BLaER1 treated with 17β-estradiol and CSF1 and Interleukin-3, amounts not matched to agents 10 nM and 100 nM (cell line): ENCODE results near the gene KMT5B.

ENCODE experiments used
- H3K27ac ChIP-seq, 11 experiments: shearing (Covaris generic); formaldehyde crosslinking; 2 replicates each; pipeline ENCODE4 v1.8.1; 2022
- H3K27me3 ChIP-seq, 11 experiments: shearing (Covaris generic); formaldehyde crosslinking; 2 replicates each; pipeline ENCODE4 v1.8.1; 2022
- H3K36me3 ChIP-seq, 11 experiments: shearing (Covaris generic); formaldehyde crosslinking; 2 replicates each; pipeline ENCODE4 v1.8.1; 2022
- H3K4me1 ChIP-seq, 10 experiments: shearing (Covaris generic); formaldehyde crosslinking; 2 replicates each; pipeline ENCODE4 v1.8.1; 2022
- H3K4me2 ChIP-seq, 11 experiments: shearing (Covaris generic); formaldehyde crosslinking; 2 replicates each; pipeline ENCODE4 v1.8.1; 2022
- H3K4me3 ChIP-seq, 10 experiments: shearing (Covaris generic); formaldehyde crosslinking; 2 replicates each; pipeline ENCODE4 v1.8.1; 2022
- H3K9ac ChIP-seq, 11 experiments: shearing (Covaris generic); formaldehyde crosslinking; 2 replicates each; pipeline ENCODE4 v1.8.1; 2022
- H3K9me3 ChIP-seq, 11 experiments: shearing (Covaris generic); formaldehyde crosslinking; replicated peaks in 1 of 11; 2 replicates each; pipeline ENCODE4 v1.8.1; 2022
- H4K20me1 ChIP-seq, 11 experiments: shearing (Covaris generic); formaldehyde crosslinking; 2 replicates each; pipeline ENCODE4 v1.8.1; 2022
- Cebpa-rat ChIP-seq, 11 experiments: shearing (Covaris generic); IDR thresholded peaks; 2 replicates each; pipeline ENCODE4 v1.8.1; 2022

The KMT5B gene

DNA sequence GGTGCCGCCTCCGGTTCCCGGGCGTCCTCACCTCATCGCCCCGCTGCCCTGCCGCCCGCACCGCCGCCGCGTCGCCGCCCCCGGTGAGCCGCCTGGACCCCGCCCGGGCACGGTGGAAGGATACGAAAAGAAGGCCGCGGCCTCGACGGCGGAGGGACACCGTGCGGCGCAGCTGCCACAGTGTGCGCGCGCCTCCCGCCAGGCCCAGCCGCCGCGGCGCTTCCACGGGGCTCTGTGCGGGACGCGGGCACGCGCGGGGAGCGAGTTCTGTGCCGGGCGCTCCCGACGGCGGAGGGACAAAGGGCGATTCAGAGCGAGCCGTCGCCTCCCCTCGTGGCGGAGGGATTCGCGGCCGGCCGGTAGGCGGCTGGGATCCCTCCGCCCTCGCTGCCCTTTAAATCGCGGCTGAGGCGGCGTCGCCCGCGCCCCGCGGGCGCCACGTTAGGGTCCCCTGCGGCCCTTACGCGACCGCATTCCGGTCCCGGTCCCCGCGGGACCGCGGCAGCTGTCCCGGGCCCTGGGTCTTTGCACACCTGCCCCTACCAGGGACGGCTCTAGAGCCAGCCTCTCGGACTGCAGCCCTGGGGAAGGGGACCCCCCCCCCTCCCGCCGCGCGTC lies 568 bp upstream of the KMT5B start:
- no peaks in the 10 kb centered on the region for H3K9me3 ChIP-seq
- H3K4me2 ChIP-seq: peak overlapping the region; percentile 86 to 97 (median 90)
- peaks cover 51 to 61% (median 57%) of the 10 kb centered on the region in 10 experiments for H3K4me1 ChIP-seq
- H4K20me1 ChIP-seq: peaks cover 36 to 40% (median 39%) of the 10 kb centered on the region in 11 experiments
- H3K27me3 ChIP-seq: no peaks in the 10 kb centered on the region
- no peak for TF ChIP-seq Cebpa-rat (IDR thresholded peaks at IDR 0.05)
- peak overlapping the region; percentile 95 to 100 (median 99) for H3K27ac ChIP-seq
- H3K4me3 ChIP-seq: peak overlapping the region; percentile 60 to 93 (median 84)
- H3K36me3 ChIP-seq: no peaks in the 10 kb centered on the region
- H3K9ac ChIP-seq: peak overlapping the region; percentile 98 to 99 (median 99)

DNA sequence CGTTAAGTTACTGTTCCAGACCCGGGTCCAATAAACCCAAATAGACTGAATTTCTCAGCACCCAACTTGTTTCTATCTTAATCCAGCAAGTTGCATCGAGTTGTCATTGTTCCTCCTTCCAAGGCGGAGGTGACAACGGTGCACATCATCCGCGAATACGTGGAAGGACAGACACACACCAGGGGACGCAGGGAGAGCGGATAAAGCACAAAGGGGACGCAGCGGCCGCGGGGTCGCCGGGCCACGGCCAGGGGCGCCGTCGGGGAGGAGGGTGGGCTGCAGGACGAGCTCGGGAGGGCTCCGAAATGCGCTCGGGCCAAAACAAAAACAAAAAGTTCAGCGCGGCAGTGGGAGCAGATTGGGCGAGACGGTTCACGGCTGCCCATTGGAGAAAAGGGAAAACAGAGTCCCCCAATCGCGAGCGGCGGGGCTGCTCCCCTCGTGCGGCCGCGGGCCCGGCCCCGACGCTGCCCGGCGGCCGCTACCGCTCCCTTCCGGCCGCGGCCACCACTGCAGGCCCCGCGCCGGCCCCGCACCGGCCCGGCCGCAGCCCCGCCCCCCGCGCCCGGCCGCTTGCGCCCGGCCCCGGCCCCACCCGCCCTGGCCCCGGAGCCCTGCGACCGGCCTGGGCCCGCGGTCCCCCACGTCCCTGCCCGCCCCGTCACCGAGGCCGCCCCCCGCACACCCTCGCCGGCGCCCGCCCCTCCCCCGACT lies 518 bp downstream of the KMT5B start:
- peak overlapping the region; percentile 98 to 99 (median 99) for H3K9ac ChIP-seq
- peaks cover 47 to 50% (median 50%) of the 10 kb centered on the region in 11 experiments for H4K20me1 ChIP-seq
- peak overlapping the region; percentile 89 to 99 (median 96) for H3K4me2 ChIP-seq
- H3K4me1 ChIP-seq: peaks cover 55 to 65% (median 57%) of the 10 kb centered on the region in 10 experiments
- no peaks in the 10 kb centered on the region for H3K36me3 ChIP-seq
- peak overlapping the region; percentile 95 to 100 (median 99) for H3K27ac ChIP-seq
- H3K9me3 ChIP-seq: no peaks in the 10 kb centered on the region
- no peak for TF ChIP-seq Cebpa-rat (IDR thresholded peaks at IDR 0.05)
- H3K27me3 ChIP-seq: no peaks in the 10 kb centered on the region
- H3K4me3 ChIP-seq: peak overlapping the region; percentile 60 to 93 (median 84)

DNA sequence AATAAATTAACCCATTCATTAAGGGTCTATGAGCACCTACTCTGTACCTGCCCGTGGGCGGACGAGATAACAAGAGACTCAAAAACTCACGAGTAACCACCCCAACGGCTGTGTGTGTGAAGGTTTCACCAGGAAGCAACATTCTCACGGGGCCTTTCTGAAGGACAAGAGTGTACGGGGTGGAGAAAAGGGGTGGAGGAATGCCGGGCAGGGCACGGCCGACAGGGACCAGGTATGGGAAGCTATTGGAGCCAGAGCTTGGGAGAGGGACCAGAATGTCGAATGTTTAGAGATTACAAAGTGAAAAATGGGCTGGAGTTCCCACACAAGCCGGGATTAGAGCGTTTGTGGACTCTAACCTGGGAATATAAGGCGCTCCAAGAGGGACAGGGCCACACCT lies 1.6 kb downstream of the KMT5B start:
- Histone ChIP-seq H3K36me3 (no peaks in the 10 kb centered on the region), H3K4me2 (peak overlapping the region; percentile 89 to 99 (median 96)), H3K4me1 (peaks cover 57 to 75% (median 66%) of the 10 kb centered on the region in 10 experiments), H4K20me1 (peaks cover 57 to 61% (median 60%) of the 10 kb centered on the region in 11 experiments), H3K9me3 (no peaks in the 10 kb centered on the region), H3K27ac (peak overlapping the region in 1 of 11 experiments; percentile 100; a peak in 1 of 22 replicates), H3K4me3 (peak overlapping the region; percentile 60 to 93 (median 84)), H3K9ac (peak overlapping the region; percentile 98 to 99 (median 99)), H3K27me3 (no peaks in the 10 kb centered on the region)
- TF ChIP-seq Cebpa-rat (IDR thresholded peaks at IDR 0.05): no peak

DNA sequence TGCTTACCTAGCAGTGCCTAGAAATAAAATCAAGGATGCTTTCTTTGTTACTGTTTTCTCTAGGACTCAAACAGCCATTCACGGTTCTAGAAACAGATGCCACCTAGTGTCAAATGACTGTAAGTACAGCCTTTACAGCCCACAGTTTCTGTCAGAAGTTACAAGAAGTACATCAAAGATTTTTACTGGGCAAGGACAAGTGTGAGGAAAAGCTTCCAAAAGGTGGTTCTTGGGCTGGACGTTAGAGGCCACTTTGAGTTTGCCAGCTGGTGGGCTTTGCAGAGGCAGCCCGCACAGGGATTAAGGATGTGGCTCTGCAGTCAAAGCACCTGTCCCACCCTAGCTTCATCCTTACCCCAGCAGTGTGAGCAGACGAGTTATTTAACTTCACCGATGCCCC lies 6.9 kb downstream of the KMT5B start:
- H3K36me3 ChIP-seq: no peaks in the 10 kb centered on the region
- H3K9me3 ChIP-seq: no peaks in the 10 kb centered on the region
- H3K4me2 ChIP-seq: peak overlapping the region in 5 of 11 experiments; percentile 2 to 33 (median 24); a peak in 4 of 22 replicates
- no peak overlapping the region for H3K27ac ChIP-seq
- H3K9ac ChIP-seq: no peak overlapping the region
- peaks cover 59 to 89% (median 73%) of the 10 kb centered on the region in 10 experiments for H3K4me1 ChIP-seq
- TF ChIP-seq Cebpa-rat (IDR thresholded peaks at IDR 0.05): no peak
- H3K4me3 ChIP-seq: no peak overlapping the region
- H3K27me3 ChIP-seq: no peaks in the 10 kb centered on the region
- H4K20me1 ChIP-seq: peaks cover 100% of the 10 kb centered on the region in 11 experiments

DNA sequence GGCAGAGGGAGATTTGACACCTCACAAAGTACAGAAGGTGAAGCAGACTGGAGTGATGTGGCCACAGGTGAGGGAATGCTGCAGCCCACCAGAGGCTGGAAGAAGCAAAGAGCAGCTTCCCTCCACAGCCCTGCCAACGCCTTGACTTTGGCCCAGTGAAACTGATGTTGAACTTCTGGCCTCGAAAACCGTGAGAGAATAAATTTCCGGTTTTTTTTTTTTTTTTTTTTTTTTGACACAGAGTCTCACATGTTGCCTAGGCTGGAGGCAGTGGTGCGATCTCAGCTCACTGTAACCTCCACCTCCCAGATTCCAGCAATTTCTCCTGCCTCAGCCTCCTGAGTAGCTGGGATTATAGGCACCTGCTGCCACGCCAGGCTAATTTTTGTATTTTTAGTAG lies 8.7 kb downstream of the KMT5B start:
- Histone ChIP-seq H3K27me3 (no peaks in the 10 kb centered on the region), H3K9me3 (no peaks in the 10 kb centered on the region), H3K4me1 (peaks cover 59 to 89% (median 73%) of the 10 kb centered on the region in 10 experiments), H3K27ac (no peak overlapping the region), H3K4me2 (peak overlapping the region in 9 of 11 experiments; percentile 6 to 47 (median 29); a peak in 14 of 22 replicates), H4K20me1 (peaks cover 100% of the 10 kb centered on the region in 11 experiments), H3K4me3 (no peak overlapping the region), H3K9ac (no peak overlapping the region), H3K36me3 (peaks cover 0 to 4% (median 0%) of the 10 kb centered on the region in 11 experiments; a peak in 1 of 22 replicates)
- no peak for TF ChIP-seq Cebpa-rat (IDR thresholded peaks at IDR 0.05)

DNA sequence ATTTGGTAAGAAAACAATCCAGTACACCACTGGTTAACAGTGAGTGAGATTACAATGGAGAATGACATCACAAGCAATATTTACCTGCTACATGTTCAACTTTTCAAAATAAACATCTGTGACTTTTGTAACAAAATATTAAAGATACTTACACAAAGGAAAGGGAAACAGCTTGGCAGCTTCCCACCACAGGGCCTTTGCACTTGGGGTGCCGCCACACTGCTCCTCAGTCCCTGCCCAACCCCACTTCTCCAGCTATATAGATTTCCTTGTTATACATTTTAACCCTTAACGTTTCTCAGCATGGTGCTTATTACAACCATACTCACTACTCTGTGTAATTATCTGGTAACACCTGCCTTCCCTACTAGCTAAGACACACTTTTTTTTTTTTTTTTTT lies 10.9 kb downstream of the KMT5B start:
- peaks cover 99 to 100% (median 100%) of the 10 kb centered on the region in 11 experiments for H4K20me1 ChIP-seq
- H3K4me3 ChIP-seq: no peak overlapping the region

DNA sequence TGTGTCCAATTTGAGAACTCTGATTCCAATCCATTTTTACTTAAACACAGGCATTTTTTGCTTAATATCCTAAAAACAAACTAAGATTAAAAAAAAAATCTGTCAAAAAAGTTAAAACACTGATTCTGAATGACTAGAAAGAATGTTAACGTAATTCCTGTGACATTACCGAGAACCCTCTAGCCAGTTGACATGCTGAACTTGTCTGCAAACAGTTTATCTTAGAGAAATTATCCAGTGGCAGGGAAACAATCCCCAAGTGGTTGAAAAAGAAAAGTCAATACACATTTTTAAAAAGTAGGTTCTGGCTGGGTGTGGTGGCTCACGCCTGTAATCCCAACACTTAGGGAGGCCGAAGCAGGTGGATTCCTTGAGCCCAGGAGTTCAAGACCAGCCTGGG lies 11.6 kb downstream of the KMT5B start:
- peaks cover 99 to 100% (median 100%) of the 10 kb centered on the region in 11 experiments for H4K20me1 ChIP-seq
- peak overlapping the region in 3 of 11 experiments; percentile 17 to 49 (median 37); a peak in 5 of 22 replicates for H3K4me2 ChIP-seq
- H3K4me1 ChIP-seq: peaks cover 50 to 82% (median 65%) of the 10 kb centered on the region in 10 experiments
- no peaks in the 10 kb centered on the region for H3K9me3 ChIP-seq
- no peak for TF ChIP-seq Cebpa-rat (IDR thresholded peaks at IDR 0.05)
- H3K36me3 ChIP-seq: peaks cover 0 to 7% (median 0%) of the 10 kb centered on the region in 11 experiments; a peak in 1 of 22 replicates
- no peak overlapping the region for H3K4me3 ChIP-seq
- H3K27ac ChIP-seq: no peak overlapping the region
- no peaks in the 10 kb centered on the region for H3K27me3 ChIP-seq
- peak overlapping the region in 1 of 11 experiments; percentile 21; a peak in 1 of 22 replicates for H3K9ac ChIP-seq

More for the DNA sequence above, 10.9 kb downstream of the KMT5B start:
- Histone ChIP-seq H3K27me3 (no peaks in the 10 kb centered on the region), H3K4me1 (peaks cover 56 to 83% (median 68%) of the 10 kb centered on the region in 10 experiments), H3K36me3 (peaks cover 0 to 7% (median 0%) of the 10 kb centered on the region in 11 experiments; a peak in 1 of 22 replicates), H3K4me2 (no peak overlapping the region), H3K27ac (no peak overlapping the region), H3K9ac (no peak overlapping the region), H3K9me3 (no peaks in the 10 kb centered on the region)
- TF ChIP-seq Cebpa-rat (IDR thresholded peaks at IDR 0.05): no peak

DNA sequence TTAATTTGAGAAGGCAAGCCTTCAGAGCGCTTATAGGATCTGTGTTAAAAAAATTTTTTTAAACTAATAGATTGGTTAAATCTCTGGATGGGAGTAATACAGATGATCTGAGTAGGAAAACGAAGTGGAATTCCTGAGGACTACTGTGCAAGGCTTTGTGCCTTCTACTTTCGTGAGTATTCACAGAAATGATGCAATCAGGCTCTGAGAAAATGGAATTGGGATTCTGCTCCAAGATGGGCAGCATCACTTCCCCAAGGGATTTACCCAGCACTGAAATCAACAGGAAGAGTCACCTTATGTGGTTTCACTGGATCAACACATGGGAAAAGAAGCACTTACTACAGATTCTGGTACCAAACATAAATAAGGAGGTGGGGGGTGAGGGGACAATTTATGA lies 12.5 kb downstream of the KMT5B start:
- Histone ChIP-seq H3K9me3 (no peaks in the 10 kb centered on the region), H3K4me1 (peaks cover 46 to 83% (median 67%) of the 10 kb centered on the region in 10 experiments), H3K27me3 (no peaks in the 10 kb centered on the region), H3K27ac (no peak overlapping the region), H3K4me2 (peak overlapping the region; percentile 25 to 65 (median 41); a peak in 19 of 22 replicates), H3K36me3 (peaks cover 0 to 7% (median 0%) of the 10 kb centered on the region in 11 experiments; a peak in 1 of 22 replicates), H3K9ac (0 out of 22 replicates have a peak overlapping the region, but pooled peaks of 1 of the 11 experiments have one; percentile 2), H4K20me1 (peaks cover 99 to 100% (median 100%) of the 10 kb centered on the region in 11 experiments), H3K4me3 (no peak overlapping the region)
- no peak for TF ChIP-seq Cebpa-rat (IDR thresholded peaks at IDR 0.05)
